ENCODE measurements around the gene GALNT8. TPM values are rescaled to one million over a fixed set of nuclear protein-coding genes. Genes with fewer than 3 reads are reported as not detected.

GALNT8 gene
- total RNA-seq, 2 donors from 2014 or later: 21.6 to 31.6 TPM

DNA sequence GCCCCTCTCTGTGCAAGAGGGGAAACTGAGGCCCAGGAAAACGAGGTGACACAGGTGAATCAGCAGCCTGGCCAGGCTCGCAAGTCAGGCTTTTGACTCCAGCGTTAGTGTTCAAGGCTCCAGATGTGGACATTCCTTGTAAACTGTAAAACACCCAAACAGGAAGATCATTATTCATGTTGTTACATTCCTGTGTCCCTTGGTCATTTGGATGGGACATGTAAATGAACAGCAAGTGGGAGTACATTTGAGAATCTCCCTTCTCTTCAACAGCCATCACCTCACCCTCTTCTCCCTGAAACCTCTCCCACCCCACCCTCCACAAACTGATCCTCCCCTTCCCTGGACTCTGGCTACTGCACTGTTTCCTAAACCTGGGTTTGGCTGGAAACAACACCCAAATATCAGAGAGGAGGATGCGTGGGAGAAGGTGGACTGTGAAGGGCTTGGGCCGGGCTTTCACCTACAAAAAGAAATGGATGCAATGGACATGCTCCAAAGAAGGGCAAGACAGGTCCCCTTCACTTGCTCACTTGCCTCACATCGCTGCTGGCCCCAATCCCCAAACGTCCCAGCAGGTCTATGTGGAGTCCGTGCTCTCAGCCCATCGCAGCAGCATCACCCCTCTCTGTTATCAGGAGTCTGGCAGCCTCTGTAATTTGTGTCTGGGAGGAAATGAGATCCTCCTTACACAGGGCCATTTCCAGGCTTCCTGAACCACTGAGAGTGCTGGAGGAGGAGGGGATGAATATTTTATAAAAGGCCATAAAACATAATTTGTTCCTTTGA, 76.7 kb downstream of the GALNT8 start:
- H3K4me3 ChIP-seq: no peak overlapping the region
- H3K27ac ChIP-seq: no peak overlapping the region
- intact Hi-C loops (cut with DNase I): no loop called here
- no peaks in the 10 kb centered on the region for H3K27me3 ChIP-seq
- no peaks in the 10 kb centered on the region for H3K36me3 ChIP-seq
- H3K9me3 ChIP-seq: no peaks in the 10 kb centered on the region
- no peaks in the 10 kb centered on the region for H3K4me1 ChIP-seq
- H3K9ac ChIP-seq (ENCODE audit: low read depth in 2 of 2, low read length in 2 of 2): no peak overlapping the region
- no peak for DNase-seq
- TF ChIP-seq, protein P1, sequence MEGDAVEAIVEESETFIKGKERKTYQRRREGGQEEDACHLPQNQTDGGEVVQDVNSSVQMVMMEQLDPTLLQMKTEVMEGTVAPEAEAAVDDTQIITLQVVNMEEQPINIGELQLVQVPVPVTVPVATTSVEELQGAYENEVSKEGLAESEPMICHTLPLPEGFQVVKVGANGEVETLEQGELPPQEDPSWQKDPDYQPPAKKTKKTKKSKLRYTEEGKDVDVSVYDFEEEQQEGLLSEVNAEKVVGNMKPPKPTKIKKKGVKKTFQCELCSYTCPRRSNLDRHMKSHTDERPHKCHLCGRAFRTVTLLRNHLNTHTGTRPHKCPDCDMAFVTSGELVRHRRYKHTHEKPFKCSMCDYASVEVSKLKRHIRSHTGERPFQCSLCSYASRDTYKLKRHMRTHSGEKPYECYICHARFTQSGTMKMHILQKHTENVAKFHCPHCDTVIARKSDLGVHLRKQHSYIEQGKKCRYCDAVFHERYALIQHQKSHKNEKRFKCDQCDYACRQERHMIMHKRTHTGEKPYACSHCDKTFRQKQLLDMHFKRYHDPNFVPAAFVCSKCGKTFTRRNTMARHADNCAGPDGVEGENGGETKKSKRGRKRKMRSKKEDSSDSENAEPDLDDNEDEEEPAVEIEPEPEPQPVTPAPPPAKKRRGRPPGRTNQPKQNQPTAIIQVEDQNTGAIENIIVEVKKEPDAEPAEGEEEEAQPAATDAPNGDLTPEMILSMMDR (IDR thresholded peaks at IDR 0.05): no peak

- intact Hi-C loops (cut with DNase I): no loop called here
- Histone ChIP-seq H3K9me3 (no peaks in the 10 kb centered on the region), H3K36me3 (no peaks in the 10 kb centered on the region), H3K4me1 (no peaks in the 10 kb centered on the region), H3K27me3 (no peaks in the 10 kb centered on the region), H3K4me3 (no peak overlapping the region), H3K27ac (no peak overlapping the region), H3K9ac (ENCODE audit: low read depth in 2 of 2, low read length in 2 of 2) (no peak overlapping the region)
- TF ChIP-seq, protein P1 (IDR thresholded peaks at IDR 0.05): no peak
- no peak for DNase-seq
Observed at GRCh38 chr12:4800555-4800954, 80.4 kb downstream of the GALNT8 start.

- Histone ChIP-seq H3K27ac (no peak overlapping the region), H3K9me3 (no peaks in the 10 kb centered on the region), H3K36me3 (no peaks in the 10 kb centered on the region), H3K4me1 (no peaks in the 10 kb centered on the region), H3K27me3 (no peaks in the 10 kb centered on the region), H3K4me3 (no peak overlapping the region), H3K9ac (ENCODE audit: low read depth in 2 of 2, low read length in 2 of 2) (no peak overlapping the region)
- DNase-seq: no peak
- intact Hi-C loops (cut with DNase I): no loop called here
- TF ChIP-seq, protein P1 (IDR thresholded peaks at IDR 0.05): no peak
Observed at GRCh38 chr12:4802841-4803240, 82.6 kb downstream of the GALNT8 start.

DNA sequence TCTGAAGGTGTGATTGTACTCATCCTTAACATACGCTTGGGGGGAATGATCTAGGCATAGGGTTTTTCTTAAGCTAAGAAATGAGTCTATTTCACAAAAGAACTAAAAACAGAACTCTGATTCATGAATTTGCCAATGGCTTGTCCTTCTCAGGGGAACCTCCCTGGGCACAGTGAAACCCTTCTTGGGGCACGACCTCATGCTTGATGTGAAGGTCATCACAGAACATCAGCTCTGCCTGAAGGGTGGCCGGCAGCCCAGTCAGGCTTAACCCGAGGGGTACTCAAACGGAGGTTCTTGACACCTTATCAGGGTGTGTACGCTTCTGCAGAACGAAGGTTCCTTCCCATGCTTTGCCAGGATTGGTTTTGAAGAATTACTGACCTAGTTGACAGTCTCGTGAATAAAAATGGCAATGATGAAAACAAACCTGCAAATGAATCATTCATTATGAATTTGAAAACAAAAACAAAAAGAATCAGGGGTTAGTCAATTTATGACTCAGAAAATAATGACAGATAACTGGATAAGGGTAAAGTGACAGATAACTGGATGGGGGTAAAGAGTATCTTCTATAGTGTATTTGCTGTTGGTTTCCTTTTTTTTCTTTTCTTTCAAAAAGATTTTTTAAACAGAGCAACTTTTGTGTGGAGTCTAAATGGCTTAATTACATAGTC, 86.4 kb downstream of the GALNT8 start:
- TF ChIP-seq, protein P1 (IDR thresholded peaks at IDR 0.05): no peak
- no peak overlapping the region for H3K27ac ChIP-seq
- no peak for DNase-seq
- H3K9me3 ChIP-seq: no peaks in the 10 kb centered on the region
- intact Hi-C loops (cut with DNase I): no loop called here
- no peaks in the 10 kb centered on the region for H3K4me1 ChIP-seq
- H3K4me3 ChIP-seq: no peak overlapping the region
- peaks cover 13% of the 10 kb centered on the region for H3K27me3 ChIP-seq
- no peak overlapping the region for H3K9ac ChIP-seq (ENCODE audit: low read depth in 2 of 2, low read length in 2 of 2)
- no peaks in the 10 kb centered on the region for H3K36me3 ChIP-seq

DNA sequence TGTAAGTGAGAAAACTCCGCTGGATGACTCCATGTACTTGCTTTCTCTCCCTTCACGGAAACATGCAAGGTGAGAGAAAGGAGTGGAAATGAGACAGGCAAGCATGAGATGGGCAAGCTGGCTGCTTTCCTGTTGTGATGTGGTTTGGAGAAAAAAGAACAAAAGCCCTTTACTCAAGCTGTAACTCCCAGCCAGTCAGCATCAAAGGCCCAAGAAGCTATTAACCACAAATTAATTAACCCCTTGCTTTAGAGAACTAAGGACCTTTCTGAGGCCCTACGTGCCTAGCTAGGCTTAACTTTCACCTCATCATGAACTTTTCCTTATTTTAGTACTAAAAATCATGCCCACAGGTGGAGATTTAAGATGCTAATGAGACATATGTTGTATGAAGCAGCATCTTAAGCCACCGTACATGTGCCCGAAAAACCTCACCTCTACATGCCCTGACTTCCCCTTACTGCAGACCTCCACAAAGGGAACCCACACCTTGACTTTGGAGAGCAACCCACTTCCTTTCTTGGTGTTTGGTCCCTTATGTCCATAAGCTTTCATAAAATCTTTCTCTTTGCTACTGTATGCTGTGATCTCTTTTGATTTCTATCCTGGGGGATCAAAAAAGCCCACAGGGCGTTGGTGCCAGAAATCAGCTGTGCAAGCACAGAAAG, 87.0 kb downstream of the GALNT8 start:
- no peak overlapping the region for H3K9ac ChIP-seq (ENCODE audit: low read depth in 2 of 2, low read length in 2 of 2)
- intact Hi-C loops (cut with DNase I): no loop called here
- TF ChIP-seq, protein P1 (IDR thresholded peaks at IDR 0.05): no peak
- DNase-seq: no peak
- no peak overlapping the region for H3K27ac ChIP-seq
- H3K27me3 ChIP-seq: peaks cover 13% of the 10 kb centered on the region
- H3K9me3 ChIP-seq: no peaks in the 10 kb centered on the region
- no peak overlapping the region for H3K4me3 ChIP-seq
- H3K36me3 ChIP-seq: no peaks in the 10 kb centered on the region
- H3K4me1 ChIP-seq: no peaks in the 10 kb centered on the region

Measured in colonic mucosa (tissue), 4 donors.